OCI-LY7 (cell line): Measurements from ENCODE around the gene MREG. TPM values are rescaled to one million over a fixed set of nuclear protein-coding genes. Genes with fewer than 3 reads are reported as not detected.

Experiments used
- BruUV-seq: library from RNA; stranded (reverse); fragments of 400-500 nt; replicated peaks from 2 replicates; lab custom pipeline; 2021; lab: Mats Ljungman, UMichigan
- CTCF ChIA-PET: fragments of 300-600 bp; sonication (Branson Sonifier 250); formaldehyde crosslinking; loops from one replicate; lab custom pipeline; 2022; ENCODE audit warnings: antibody characterized with exemption; ENCODE audit not compliant: unreplicated experiment; lab: Charles Lee
- POLR2A ChIA-PET: fragments of 300-600 bp; sonication (Branson Sonifier 250); formaldehyde crosslinking; loops from one replicate; lab custom pipeline; 2022; ENCODE audit warnings: antibody characterized with exemption; lab: Charles Lee
- DNase-seq: peaks from one replicate; pipeline ENCODE4 v3.0.0-alpha.2; 2015; ENCODE audit warnings: low spot score
- H2AFZ ChIP-seq: fragments of 200-600 bp; sonication (generic), shearing (Covaris generic); 2 replicates; pipeline ENCODE4 v1.6.1; 2014; ENCODE audit warnings: mild to moderate bottlenecking, antibody characterized with exemption, low read length, moderate library complexity
- H3K27ac ChIP-seq: fragments of 200-600 bp; sonication (generic); 2 replicates; pipeline ENCODE4 v1.5.1; 2014; ENCODE audit warnings: mixed run types, low read depth, mild to moderate bottlenecking, moderate library complexity, low read length, inconsistent platforms; ENCODE audit not compliant: poor library complexity, severe bottlenecking
- H3K36me3 ChIP-seq: fragments of 200-600 bp; sonication (generic); 2 replicates; pipeline ENCODE4 v1.6.1; 2014; ENCODE audit warnings: mild to moderate bottlenecking, antibody characterized with exemption, low read length, moderate library complexity, mixed read lengths; ENCODE audit not compliant: insufficient read depth
- H3K4me1 ChIP-seq: fragments of 200-600 bp; sonication (generic); 2 replicates; pipeline ENCODE4 v1.5.1; 2014; ENCODE audit warnings: mild to moderate bottlenecking, low read length; ENCODE audit not compliant: insufficient read depth, poor library complexity, severe bottlenecking
- H3K4me2 ChIP-seq: fragments of 200-600 bp; sonication (generic); 2 replicates; pipeline ENCODE4 v1.6.1; 2014; ENCODE audit warnings: mild to moderate bottlenecking, low read length
- H3K4me3 ChIP-seq: fragments of 200-600 bp; sonication (generic); 2 replicates; pipeline ENCODE4 v1.5.1; 2014; ENCODE audit warnings: mild to moderate bottlenecking, low read depth, low read length; ENCODE audit not compliant: poor library complexity, severe bottlenecking
- H3K79me2 ChIP-seq: fragments of 200-600 bp; sonication (generic); 2 replicates; pipeline ENCODE4 v1.6.1; 2016; ENCODE audit warnings: low read depth, mild to moderate bottlenecking, low read length, moderate library complexity, mixed read lengths; ENCODE audit not compliant: insufficient read depth
- H3K9me2 ChIP-seq: fragments of 200-600 bp; sonication (generic); 2 replicates; pipeline ENCODE4 v1.6.1; 2016; ENCODE audit warnings: mild to moderate bottlenecking, low read length, mixed read lengths; ENCODE audit not compliant: insufficient read depth
- H3K9me3 ChIP-seq: fragments of 200-600 bp; sonication (generic); 2 replicates; pipeline ENCODE4 v1.6.1; 2014; ENCODE audit warnings: mild to moderate bottlenecking, mixed run types, low read length, mixed read lengths
- H4K20me1 ChIP-seq: fragments of 200-600 bp; sonication (generic); 2 replicates; pipeline ENCODE4 v1.6.1; 2014; ENCODE audit warnings: mild to moderate bottlenecking, antibody characterized with exemption, low read length, moderate library complexity, mixed read lengths; ENCODE audit not compliant: insufficient read depth
- EZH2phosphoT487 ChIP-seq: fragments of 200-600 bp; sonication (generic); IDR thresholded peaks from 2 replicates; pipeline ENCODE4 v1.6.1; 2018; ENCODE audit warnings: low read depth, borderline replicate concordance, mild to moderate bottlenecking, mixed run types, antibody characterized with exemption, low read length, moderate library complexity, mixed read lengths
- intact Hi-C: fragments of 100-400 bp; cut with micrococcal nuclease; formaldehyde crosslinking; loops from one replicate; pipeline ENCODE4 v1.10.0; 2022; ENCODE audit not compliant: unreplicated experiment
- total RNA-seq, 2 experiments: library from RNA; depleted of rRNA in 1 of 2; stranded (reverse); fragments of >200 nt in 1 of 2; shearing (Covaris generic) in 1 of 2; gene quantifications; 2 replicates each; pipeline ENCODE4 v1.2.3, GENCODE V29; 2014 to 2022
- TF ChIP-seq, protein P1 (sequence below): fragments of 200-600 bp; sonication (generic); conservative IDR thresholded peaks from 2 replicates; pipeline ENCODE4 v1.5.1; 2014; ENCODE audit warnings: mild to moderate bottlenecking, antibody characterized with exemption, low read length, moderate library complexity, mixed read lengths

The MREG gene
- total RNA-seq, 2 experiments from 2014 or later: 5.6 to 9.3 TPM

DNA sequence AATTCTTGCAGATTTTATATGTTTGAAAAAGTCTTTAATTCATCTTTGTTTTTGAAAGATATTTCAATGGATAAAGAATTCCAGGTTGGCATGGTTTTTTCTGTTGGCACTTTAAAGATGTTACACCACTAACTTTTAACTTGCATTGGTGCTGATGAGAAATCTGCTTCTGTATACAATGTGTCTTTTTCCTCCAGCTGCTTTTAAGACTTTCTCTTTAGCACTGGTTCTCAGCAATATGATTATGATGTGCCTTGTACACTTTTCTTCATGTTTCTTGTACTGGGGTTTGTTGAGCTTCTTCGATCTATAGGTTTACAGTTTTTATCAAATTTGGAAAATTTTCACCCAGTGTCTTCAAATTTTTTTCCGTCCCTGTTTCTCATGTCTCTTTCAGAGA, 39.1 kb upstream of the MREG start:
- no TSS peak for BruUV-seq
- H3K36me3 ChIP-seq: no peaks in the 10 kb centered on the region
- H3K4me2 ChIP-seq: no peak overlapping the region
- H3K27ac ChIP-seq: no peak overlapping the region
- DNase-seq: no peak
- no peaks in the 10 kb centered on the region for H3K9me3 ChIP-seq
- ChIA-PET POLR2A (no interaction called here), CTCF (no interaction called here)
- no peak overlapping the region for H3K4me3 ChIP-seq
- H2AFZ ChIP-seq: no peak overlapping the region
- no peaks in the 10 kb centered on the region for H4K20me1 ChIP-seq
- no peaks in the 10 kb centered on the region for H3K79me2 ChIP-seq
- TF ChIP-seq, protein P1, sequence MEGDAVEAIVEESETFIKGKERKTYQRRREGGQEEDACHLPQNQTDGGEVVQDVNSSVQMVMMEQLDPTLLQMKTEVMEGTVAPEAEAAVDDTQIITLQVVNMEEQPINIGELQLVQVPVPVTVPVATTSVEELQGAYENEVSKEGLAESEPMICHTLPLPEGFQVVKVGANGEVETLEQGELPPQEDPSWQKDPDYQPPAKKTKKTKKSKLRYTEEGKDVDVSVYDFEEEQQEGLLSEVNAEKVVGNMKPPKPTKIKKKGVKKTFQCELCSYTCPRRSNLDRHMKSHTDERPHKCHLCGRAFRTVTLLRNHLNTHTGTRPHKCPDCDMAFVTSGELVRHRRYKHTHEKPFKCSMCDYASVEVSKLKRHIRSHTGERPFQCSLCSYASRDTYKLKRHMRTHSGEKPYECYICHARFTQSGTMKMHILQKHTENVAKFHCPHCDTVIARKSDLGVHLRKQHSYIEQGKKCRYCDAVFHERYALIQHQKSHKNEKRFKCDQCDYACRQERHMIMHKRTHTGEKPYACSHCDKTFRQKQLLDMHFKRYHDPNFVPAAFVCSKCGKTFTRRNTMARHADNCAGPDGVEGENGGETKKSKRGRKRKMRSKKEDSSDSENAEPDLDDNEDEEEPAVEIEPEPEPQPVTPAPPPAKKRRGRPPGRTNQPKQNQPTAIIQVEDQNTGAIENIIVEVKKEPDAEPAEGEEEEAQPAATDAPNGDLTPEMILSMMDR: no peak
- TF ChIP-seq EZH2phosphoT487: no peak
- intact Hi-C loops: no loop called here
- H3K4me1 ChIP-seq: peaks cover 1% of the 10 kb centered on the region
- no peaks in the 10 kb centered on the region for H3K9me2 ChIP-seq

DNA sequence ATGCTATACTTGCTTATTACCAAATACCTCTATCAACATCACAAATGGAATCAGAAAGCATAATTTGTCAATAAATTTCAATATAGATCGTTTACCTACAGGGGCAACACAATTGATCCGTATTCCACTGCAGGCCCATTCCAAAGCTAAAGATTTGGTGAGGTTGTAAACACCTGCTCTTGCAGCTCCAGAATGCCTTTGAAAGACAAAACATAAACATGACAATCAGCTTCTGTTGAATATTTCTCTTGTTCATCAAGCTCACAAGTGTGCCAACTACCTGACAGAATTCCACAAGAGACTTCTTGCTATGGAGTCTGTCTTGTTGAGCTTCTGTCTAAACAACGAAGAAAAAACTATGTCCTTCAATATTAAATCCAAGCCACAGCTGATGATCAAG, 38.0 kb upstream of the MREG start:
- ChIA-PET CTCF (no interaction called here), POLR2A (interaction anchor here (0.7 kb wide), 2 partner anchors 20 to 222 kb away, joined by 3 to 4 read pairs; no protein-coding TSS in a partner anchor)
- Histone ChIP-seq H4K20me1 (no peaks in the 10 kb centered on the region), H3K4me3 (no peak overlapping the region), H3K4me2 (no peak overlapping the region), H3K27ac (no peak overlapping the region), H3K4me1 (no peaks in the 10 kb centered on the region), H3K79me2 (no peaks in the 10 kb centered on the region), H3K36me3 (no peaks in the 10 kb centered on the region), H3K9me2 (no peaks in the 10 kb centered on the region), H3K9me3 (no peaks in the 10 kb centered on the region), H2AFZ (no peak overlapping the region)
- no TSS peak for BruUV-seq
- DNase-seq: no peak
- TF ChIP-seq, protein P1: no peak
- TF ChIP-seq EZH2phosphoT487: no peak
- intact Hi-C loops: no loop called here

DNA sequence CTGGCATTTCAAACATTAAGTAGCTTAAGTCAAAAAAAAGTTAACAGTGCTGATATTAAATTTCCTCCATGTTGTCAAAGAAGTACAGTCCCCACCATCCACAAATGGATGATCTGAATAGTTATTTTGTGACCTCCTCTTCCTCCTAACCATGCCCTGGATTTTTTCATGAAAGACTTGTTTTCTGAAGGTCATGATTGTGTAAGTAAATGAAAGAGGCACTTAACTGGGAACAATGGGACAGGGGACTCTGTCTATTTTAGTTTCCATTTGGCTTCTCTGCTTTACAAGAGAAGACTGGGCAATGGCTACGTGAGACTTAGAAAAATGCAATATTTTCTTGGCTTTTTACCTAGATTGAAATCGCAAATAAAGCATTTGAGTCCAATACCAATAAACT, 36.1 kb upstream of the MREG start:
- CTCF ChIA-PET: no interaction called here
- no TSS peak for BruUV-seq
- Histone ChIP-seq H3K4me2 (no peak overlapping the region), H3K79me2 (no peaks in the 10 kb centered on the region), H3K9me2 (no peaks in the 10 kb centered on the region), H3K27ac (no peak overlapping the region), H4K20me1 (no peaks in the 10 kb centered on the region), H3K4me1 (no peaks in the 10 kb centered on the region), H2AFZ (no peak overlapping the region), H3K36me3 (no peaks in the 10 kb centered on the region), H3K4me3 (no peak overlapping the region), H3K9me3 (no peaks in the 10 kb centered on the region)
- intact Hi-C loops: no loop called here
- no peak for DNase-seq
- TF ChIP-seq EZH2phosphoT487: no peak
- TF ChIP-seq, protein P1: no peak
- POLR2A ChIA-PET: interaction anchor here (0.7 to 1.2 kb wide), 3 partner anchors 9 to 849 kb away, joined by 3 to 6 read pairs (median 3); no protein-coding TSS in a partner anchor
